ENCODE data around the gene RXRA.

DNA sequence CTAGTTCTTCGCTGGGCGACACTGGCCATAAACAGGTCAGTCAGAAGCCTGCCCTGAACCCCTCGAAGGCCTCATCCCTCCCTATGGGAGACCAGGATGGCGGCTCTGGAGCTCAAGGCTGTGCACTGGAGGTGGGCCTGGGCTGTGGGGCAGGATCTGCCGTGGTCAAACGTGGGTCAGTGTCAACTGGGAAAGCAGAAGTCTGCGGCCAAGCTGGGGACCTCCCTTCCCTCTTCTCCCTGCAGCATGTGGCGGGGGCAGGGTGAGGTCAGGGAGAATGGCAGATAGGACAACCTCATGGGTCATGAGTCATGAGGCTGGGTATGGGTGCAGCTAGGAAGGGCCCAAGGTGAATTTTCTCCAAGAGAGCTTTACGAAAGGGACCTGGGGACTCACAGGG is 132.9 kb downstream of the RXRA start:
- TF ChIP-seq, protein P1, sequence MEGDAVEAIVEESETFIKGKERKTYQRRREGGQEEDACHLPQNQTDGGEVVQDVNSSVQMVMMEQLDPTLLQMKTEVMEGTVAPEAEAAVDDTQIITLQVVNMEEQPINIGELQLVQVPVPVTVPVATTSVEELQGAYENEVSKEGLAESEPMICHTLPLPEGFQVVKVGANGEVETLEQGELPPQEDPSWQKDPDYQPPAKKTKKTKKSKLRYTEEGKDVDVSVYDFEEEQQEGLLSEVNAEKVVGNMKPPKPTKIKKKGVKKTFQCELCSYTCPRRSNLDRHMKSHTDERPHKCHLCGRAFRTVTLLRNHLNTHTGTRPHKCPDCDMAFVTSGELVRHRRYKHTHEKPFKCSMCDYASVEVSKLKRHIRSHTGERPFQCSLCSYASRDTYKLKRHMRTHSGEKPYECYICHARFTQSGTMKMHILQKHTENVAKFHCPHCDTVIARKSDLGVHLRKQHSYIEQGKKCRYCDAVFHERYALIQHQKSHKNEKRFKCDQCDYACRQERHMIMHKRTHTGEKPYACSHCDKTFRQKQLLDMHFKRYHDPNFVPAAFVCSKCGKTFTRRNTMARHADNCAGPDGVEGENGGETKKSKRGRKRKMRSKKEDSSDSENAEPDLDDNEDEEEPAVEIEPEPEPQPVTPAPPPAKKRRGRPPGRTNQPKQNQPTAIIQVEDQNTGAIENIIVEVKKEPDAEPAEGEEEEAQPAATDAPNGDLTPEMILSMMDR (IDR thresholded peaks at IDR 0.05): no peak
- TF ChIP-seq POLR2A (IDR thresholded peaks at IDR 0.05): no peak
